PFSK-1 (cell line): ENCODE measurements around the gene PLIN4.

ENCODE experiments used
- FOXP2 ChIP-seq: optimal IDR thresholded peaks from 2 replicates; pipeline ENCODE3; 2011; ENCODE audit warnings: borderline replicate concordance, control low read depth, inconsistent platforms; ENCODE audit not compliant: insufficient read depth; ENCODE audit errors: extremely low read length, extremely low read depth
- POLR2AphosphoS5 ChIP-seq: IDR thresholded peaks from 2 replicates; pipeline ENCODE4 v1.6.1; 2012; ENCODE audit warnings: low read depth, mild to moderate bottlenecking, control low read depth, low read length, moderate library complexity
- SIN3A ChIP-seq: IDR thresholded peaks from 2 replicates; pipeline ENCODE4 v1.6.1; 2012; ENCODE audit warnings: mild to moderate bottlenecking, low read length, moderate library complexity, borderline replicate concordance; ENCODE audit not compliant: insufficient read depth
- TAF1 ChIP-seq: IDR thresholded peaks from 2 replicates; pipeline ENCODE4 v1.6.1; 2012; ENCODE audit warnings: low read length, control low read depth, borderline replicate concordance; ENCODE audit not compliant: insufficient read depth
- TF ChIP-seq, protein P1 (sequence below), 2 experiments: IDR thresholded peaks; 2 replicates each; pipeline versions ENCODE4 v1.6.1 to v1.8.0; 2011 to 2012; ENCODE audit warnings: low read depth in 2 of 2, low read length in 2 of 2, control low read depth in 1 of 2, inconsistent platforms in 1 of 2, mild to moderate bottlenecking in 1 of 2, moderate library complexity in 1 of 2; ENCODE audit not compliant: insufficient read depth in 1 of 2

PLIN4 gene

DNA sequence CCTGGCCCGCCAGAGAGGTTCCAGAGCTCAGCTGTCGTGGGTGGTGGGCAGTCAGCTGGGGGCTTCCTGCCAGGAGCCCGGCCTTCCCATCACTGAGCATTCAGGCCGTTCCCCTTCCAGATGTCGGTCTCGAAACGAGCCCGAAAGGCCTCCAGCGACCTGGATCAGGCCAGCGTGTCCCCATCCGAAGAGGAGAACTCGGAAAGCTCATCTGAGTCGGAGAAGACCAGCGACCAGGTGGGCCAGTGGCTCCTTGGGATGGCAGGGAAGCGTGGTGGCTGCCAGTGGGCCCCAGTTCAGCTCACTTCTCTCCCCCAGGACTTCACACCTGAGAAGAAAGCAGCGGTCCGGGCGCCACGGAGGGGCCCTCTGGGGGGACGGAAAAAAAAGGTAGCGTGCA lies 26.8 kb downstream of the PLIN4 start:
- no peak for TF ChIP-seq FOXP2
- no peak for TF ChIP-seq TAF1
- TF ChIP-seq, protein P1, sequence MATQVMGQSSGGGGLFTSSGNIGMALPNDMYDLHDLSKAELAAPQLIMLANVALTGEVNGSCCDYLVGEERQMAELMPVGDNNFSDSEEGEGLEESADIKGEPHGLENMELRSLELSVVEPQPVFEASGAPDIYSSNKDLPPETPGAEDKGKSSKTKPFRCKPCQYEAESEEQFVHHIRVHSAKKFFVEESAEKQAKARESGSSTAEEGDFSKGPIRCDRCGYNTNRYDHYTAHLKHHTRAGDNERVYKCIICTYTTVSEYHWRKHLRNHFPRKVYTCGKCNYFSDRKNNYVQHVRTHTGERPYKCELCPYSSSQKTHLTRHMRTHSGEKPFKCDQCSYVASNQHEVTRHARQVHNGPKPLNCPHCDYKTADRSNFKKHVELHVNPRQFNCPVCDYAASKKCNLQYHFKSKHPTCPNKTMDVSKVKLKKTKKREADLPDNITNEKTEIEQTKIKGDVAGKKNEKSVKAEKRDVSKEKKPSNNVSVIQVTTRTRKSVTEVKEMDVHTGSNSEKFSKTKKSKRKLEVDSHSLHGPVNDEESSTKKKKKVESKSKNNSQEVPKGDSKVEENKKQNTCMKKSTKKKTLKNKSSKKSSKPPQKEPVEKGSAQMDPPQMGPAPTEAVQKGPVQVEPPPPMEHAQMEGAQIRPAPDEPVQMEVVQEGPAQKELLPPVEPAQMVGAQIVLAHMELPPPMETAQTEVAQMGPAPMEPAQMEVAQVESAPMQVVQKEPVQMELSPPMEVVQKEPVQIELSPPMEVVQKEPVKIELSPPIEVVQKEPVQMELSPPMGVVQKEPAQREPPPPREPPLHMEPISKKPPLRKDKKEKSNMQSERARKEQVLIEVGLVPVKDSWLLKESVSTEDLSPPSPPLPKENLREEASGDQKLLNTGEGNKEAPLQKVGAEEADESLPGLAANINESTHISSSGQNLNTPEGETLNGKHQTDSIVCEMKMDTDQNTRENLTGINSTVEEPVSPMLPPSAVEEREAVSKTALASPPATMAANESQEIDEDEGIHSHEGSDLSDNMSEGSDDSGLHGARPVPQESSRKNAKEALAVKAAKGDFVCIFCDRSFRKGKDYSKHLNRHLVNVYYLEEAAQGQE (IDR thresholded peaks at IDR 0.05; ENCODE audit: insufficient read depth in 1 of 2, low read depth in 2 of 2, low read length in 2 of 2), result no peak
- no peak for TF ChIP-seq SIN3A
- TF ChIP-seq POLR2AphosphoS5, result no peak

DNA sequence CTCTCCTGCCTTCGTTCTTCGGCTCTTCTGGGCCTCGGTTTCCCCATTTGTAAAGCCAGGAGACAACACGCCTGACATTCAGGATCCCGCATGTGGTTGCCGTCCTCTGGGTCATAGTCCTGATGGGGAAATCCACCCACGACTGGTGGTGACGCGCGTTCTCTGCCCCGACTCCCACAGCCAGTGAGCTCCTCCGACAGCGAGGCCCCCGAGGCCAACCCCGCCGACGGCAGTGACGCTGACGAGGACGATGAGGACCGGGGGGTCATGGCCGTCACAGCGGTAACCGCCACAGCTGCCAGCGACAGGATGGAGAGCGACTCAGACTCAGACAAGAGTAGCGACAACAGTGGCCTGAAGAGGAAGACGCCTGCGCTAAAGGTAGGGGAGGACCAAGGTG lies 29.8 kb downstream of the PLIN4 start:
- TF ChIP-seq FOXP2 (no peak), TAF1 (no peak)
- TF ChIP-seq, protein P1 (IDR thresholded peaks at IDR 0.05; ENCODE audit: insufficient read depth in 1 of 2, low read depth in 2 of 2, low read length in 2 of 2), result no peak

DNA sequence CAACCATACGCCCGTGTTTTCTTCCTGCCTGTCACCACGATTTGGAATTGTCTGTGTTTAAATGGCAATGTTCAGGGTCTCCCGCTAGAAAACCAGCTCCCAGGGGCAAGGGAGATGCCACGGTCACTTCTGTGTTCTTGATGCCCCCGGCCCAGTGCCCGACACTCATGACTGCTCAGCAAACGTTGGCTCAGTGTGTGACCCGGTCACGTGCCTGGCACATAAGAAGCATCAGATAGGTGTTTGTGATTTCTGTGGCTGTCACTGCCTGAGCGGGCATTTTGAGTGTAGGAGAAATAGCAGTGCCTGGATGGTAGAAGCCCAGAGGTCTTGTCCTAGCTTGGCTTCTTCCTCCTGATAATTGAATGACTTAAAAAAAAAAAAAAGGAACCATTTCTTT lies 30.7 kb downstream of the PLIN4 start:
- TF ChIP-seq POLR2AphosphoS5, result no peak
- TF ChIP-seq SIN3A, result no peak
- no peak for TF ChIP-seq TAF1
- no peak for TF ChIP-seq FOXP2
- TF ChIP-seq, protein P1 (IDR thresholded peaks at IDR 0.05; ENCODE audit: insufficient read depth in 1 of 2, low read depth in 2 of 2, low read length in 2 of 2), result no peak

DNA sequence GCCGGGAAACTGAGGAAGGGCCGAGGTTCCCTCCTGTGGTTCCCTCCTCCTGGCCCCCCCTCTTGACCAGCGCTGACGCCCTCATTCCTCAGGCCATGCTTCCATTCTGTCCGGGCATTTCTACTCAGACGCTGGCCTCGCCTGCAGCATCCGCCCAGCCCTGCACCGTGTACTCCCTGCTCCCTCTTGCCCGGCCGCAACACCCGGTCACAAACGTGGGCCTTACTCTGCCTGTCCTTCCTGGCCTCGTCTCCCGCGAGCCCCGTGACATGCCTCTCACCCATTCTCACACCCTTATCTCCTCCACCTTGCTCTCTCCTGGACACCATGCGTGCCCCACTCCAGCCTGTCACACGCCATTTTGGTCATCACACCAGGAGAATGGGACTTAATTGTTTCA lies 34.9 kb downstream of the PLIN4 start:
- TF ChIP-seq FOXP2, result no peak
- TF ChIP-seq POLR2AphosphoS5, result no peak
- TF ChIP-seq SIN3A, result no peak
- TF ChIP-seq, protein P1 (IDR thresholded peaks at IDR 0.05; ENCODE audit: insufficient read depth in 1 of 2, low read depth in 2 of 2, low read length in 2 of 2), result no peak
- no peak for TF ChIP-seq TAF1

DNA sequence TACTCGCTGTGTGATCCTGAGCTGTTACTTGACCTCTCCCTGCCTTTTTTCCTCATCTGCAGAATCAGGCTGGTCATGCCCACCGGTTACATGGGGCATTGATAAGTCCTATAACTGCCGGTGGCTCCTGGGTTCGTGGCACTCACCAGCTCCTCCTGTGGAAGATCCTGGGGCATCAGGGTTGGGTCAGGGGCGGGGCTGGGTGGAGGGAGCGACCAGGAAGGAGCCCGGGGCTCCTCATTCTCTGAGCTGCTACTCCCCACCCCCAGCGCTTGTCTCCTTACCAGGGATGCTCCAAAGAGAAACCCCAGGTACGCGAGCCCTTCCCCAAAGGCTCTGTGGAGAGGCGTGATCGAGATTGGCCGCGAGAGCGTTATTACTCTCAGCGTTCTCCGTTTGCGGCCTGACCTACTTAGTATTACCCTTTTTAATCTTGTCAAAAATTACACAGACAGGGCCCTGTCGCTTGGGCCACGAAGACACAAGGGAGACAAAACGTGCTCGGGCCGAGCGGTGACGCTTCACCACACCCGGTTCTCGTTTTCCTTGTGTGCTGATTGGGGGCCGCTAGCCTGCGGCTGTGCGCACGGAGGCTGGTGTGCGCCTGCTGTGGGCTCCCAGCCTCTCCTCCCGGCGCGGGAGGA lies 35.4 kb downstream of the PLIN4 start:
- TF ChIP-seq POLR2AphosphoS5 (no peak), SIN3A (no peak)
- TF ChIP-seq, protein P1 (IDR thresholded peaks at IDR 0.05; ENCODE audit: insufficient read depth in 1 of 2, low read depth in 2 of 2, low read length in 2 of 2), result no peak
